SK-N-SH (cell line): Measurements from ENCODE around the gene HK2.

Experiments
- CHD2 ChIP-seq: fragments of 150-350 bp; IDR thresholded peaks from 2 replicates; pipeline ENCODE4 v1.6.1; 2018; ENCODE audit warnings: low read length; ENCODE audit not compliant: partially characterized antibody
- CTCF ChIP-seq: fragments of 200-600 bp; sonication (generic); IDR thresholded peaks from 2 replicates; pipeline ENCODE4 v1.6.1; 2017; ENCODE audit warnings: antibody characterized with exemption, mild to moderate bottlenecking, moderate library complexity
- GABPA ChIP-seq: IDR thresholded peaks from 2 replicates; pipeline ENCODE4 v1.4.0; 2012; ENCODE audit warnings: low read depth, mild to moderate bottlenecking
- POLR2AphosphoS5 ChIP-seq: IDR thresholded peaks from 2 replicates; pipeline ENCODE4 v1.6.1; 2012; ENCODE audit warnings: low read depth, low read length
- SMC3 ChIP-seq: IDR thresholded peaks from 2 replicates; pipeline ENCODE4 v1.6.1; 2012; ENCODE audit warnings: low read depth, low read length, improper control_type of control experiment
- TEAD4 ChIP-seq: IDR thresholded peaks from 2 replicates; pipeline ENCODE4 v1.4.0; 2012; ENCODE audit warnings: mild to moderate bottlenecking, borderline replicate concordance; ENCODE audit not compliant: insufficient read depth

DNA sequence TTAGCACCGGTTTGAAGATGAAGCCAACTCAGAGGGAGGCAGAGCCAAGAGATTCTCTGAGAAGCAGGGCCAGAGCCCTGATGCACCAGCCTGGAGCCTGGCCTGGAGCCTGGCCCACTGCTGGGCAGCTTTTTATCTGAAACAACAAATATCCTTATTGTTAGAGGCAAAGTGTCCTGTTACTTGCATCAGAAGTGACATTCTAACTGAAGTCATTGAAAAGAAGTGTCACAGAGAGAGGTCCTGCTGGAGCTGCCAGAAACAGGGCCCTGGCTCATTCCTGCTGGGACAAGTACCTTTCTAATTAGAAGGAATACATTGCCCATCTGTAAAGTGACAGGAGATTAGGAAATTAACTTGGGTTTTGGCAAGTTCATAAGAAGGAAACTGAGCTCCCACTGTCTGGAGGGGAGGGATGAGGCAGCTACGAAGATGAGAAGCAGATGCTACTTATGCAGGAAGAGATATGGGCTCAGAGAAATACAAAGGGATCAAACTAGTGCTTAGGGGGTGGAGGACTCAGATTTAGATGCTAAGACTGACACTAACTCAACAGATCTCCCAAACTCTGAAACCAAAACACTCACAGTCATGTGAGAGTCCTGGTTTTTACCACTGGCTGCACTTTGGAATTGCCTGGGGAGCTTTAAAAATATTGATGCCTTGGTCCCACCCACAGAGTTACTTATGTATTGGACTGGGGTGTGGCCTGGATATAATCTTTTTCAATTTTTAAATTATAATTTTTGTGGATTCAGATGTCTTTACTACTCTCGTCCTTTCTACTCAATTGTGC, 11.0 kb upstream of the HK2 start:
- TF ChIP-seq TEAD4 (no peak), CTCF (no peak), CHD2 (no peak), GABPA (no peak), POLR2AphosphoS5 (no peak), SMC3 (no peak)
